Measurements from ENCODE around the gene HDHD5.
A peak's percentile ranks its signal among the peaks of the same experiment; 100 is the strongest.

HDHD5 gene

GRCh38 chr22:17118342-17118741 is 40.7 kb downstream of the HDHD5 start:
- no peak for DNase-seq

- no peak for DNase-seq
Measured at GRCh38 chr22:17117890-17118289, 41.2 kb downstream of the HDHD5 start.

- DNase-seq = no peak
Measured at GRCh38 chr22:17117400-17117799, 41.7 kb downstream of the HDHD5 start.

GRCh38 chr22:17116572-17117330 is 42.3 kb downstream of the HDHD5 start:
- DNase-seq = no peak

GRCh38 chr22:17115945-17116565 is 43.0 kb downstream of the HDHD5 start:
- DNase-seq = peak in 1 of 2 donors; percentile 25

GRCh38 chr22:17115236-17115635 is 43.8 kb downstream of the HDHD5 start:
- DNase-seq = no peak

GRCh38 chr22:17114898-17115235 is 44.2 kb downstream of the HDHD5 start:
- no peak for DNase-seq

- DNase-seq = no peak
Measured at GRCh38 chr22:17114173-17114897, 44.7 kb downstream of the HDHD5 start.

GRCh38 chr22:17113600-17113999 is 45.5 kb downstream of the HDHD5 start:
- no peak for DNase-seq

- DNase-seq = no peak
Measured at GRCh38 chr22:17112491-17113042, 46.5 kb downstream of the HDHD5 start.

- DNase-seq = no peak
Measured at GRCh38 chr22:17110791-17111550, 48.1 kb downstream of the HDHD5 start.

GRCh38 chr22:17109976-17110375 is 49.1 kb downstream of the HDHD5 start:
- DNase-seq = no peak

- DNase-seq = no peak
Measured at GRCh38 chr22:17109113-17109865, 49.8 kb downstream of the HDHD5 start.

- DNase-seq = no peak
Measured at GRCh38 chr22:17108256-17109112, 50.6 kb downstream of the HDHD5 start.

- DNase-seq = no peak
Measured at GRCh38 chr22:17107547-17107810, 51.6 kb downstream of the HDHD5 start.

- peak; percentile 32 to 66 for DNase-seq
Measured at GRCh38 chr22:17106785-17107546, 52.1 kb downstream of the HDHD5 start.

- no peak for DNase-seq
Measured at GRCh38 chr22:17106161-17106784, 52.8 kb downstream of the HDHD5 start.

GRCh38 chr22:17105143-17106129 is 53.6 kb downstream of the HDHD5 start:
- DNase-seq = no peak
